AML-193 (cell line): ENCODE results near the gene TRAF1.
A peak's percentile ranks its signal among the peaks of the same experiment; 100 is the strongest.

Experiments used
- DNase-seq, 2 experiments: peaks; one replicate each; lab custom pipeline; 2025; lab: John Stamatoyannopoulos, UW

The TRAF1 gene

GRCh38 chr9:120889606-120890271 lies 36.9 kb downstream of the TRAF1 start:
- DNase-seq: no peak

- no peak for DNase-seq
These were observed 38.0 kb downstream of the TRAF1 start for GRCh38 chr9:120888626-120889025.

- no peak for DNase-seq
These were observed 40.1 kb downstream of the TRAF1 start for GRCh38 chr9:120886490-120886967.

- no peak for DNase-seq
These were observed 40.6 kb downstream of the TRAF1 start for GRCh38 chr9:120885958-120886357.

- DNase-seq: no peak
These were observed 41.1 kb downstream of the TRAF1 start for GRCh38 chr9:120885457-120885856.

- DNase-seq: no peak
These were observed 43.0 kb downstream of the TRAF1 start for GRCh38 chr9:120883608-120883996.

- no peak for DNase-seq
These were observed 43.5 kb downstream of the TRAF1 start for GRCh38 chr9:120882935-120883607.

GRCh38 chr9:120879446-120879845 lies 47.1 kb downstream of the TRAF1 start:
- DNase-seq: no peak

- no peak for DNase-seq
These were observed 48.1 kb downstream of the TRAF1 start for GRCh38 chr9:120878188-120879130.

GRCh38 chr9:120877276-120878034 lies 49.1 kb downstream of the TRAF1 start:
- DNase-seq: peak; percentile 50 to 54

- peak in 1 of 2 experiments; percentile 35 for DNase-seq
These were observed 49.8 kb downstream of the TRAF1 start, which contains the start of gene PHF19 for GRCh38 chr9:120876842-120877240. Gene PHF19, minus strand, starts transcription at chr9:120877188. Its CDS starts 2,447 bp downstream, at chr9:120874741.

GRCh38 chr9:120875954-120876841 lies 50.4 kb downstream of the TRAF1 start:
- DNase-seq: peak; percentile 90 to 93

GRCh38 chr9:120875643-120875953 lies 51.0 kb downstream of the TRAF1 start:
- no peak for DNase-seq

GRCh38 chr9:120875195-120875565 lies 51.4 kb downstream of the TRAF1 start:
- no peak for DNase-seq

GRCh38 chr9:120874226-120875194 lies 52.1 kb downstream of the TRAF1 start:
- DNase-seq: no peak

GRCh38 chr9:120873512-120873911 lies 53.1 kb downstream of the TRAF1 start:
- DNase-seq: no peak

GRCh38 chr9:120872791-120873502 lies 53.6 kb downstream of the TRAF1 start:
- DNase-seq: no peak

GRCh38 chr9:120870206-120870605 lies 56.4 kb downstream of the TRAF1 start:
- DNase-seq: no peak

- DNase-seq: no peak
These were observed 56.9 kb downstream of the TRAF1 start for GRCh38 chr9:120869726-120870125.
